ENCODE measurements around the gene C4BPB. TPM values are rescaled to one million over a fixed set of nuclear protein-coding genes. Genes with fewer than 3 reads are reported as not detected.

The C4BPB gene
- total RNA-seq, 4 donors from 2014 or later: not detected

GRCh38 chr1:207081806-207082205 is 6.9 kb upstream of the C4BPB start:
- Histone ChIP-seq H3K9me3 (no peaks in the 10 kb centered on the region), H3K4me1 (peaks cover 0 to 4% of the 10 kb centered on the region in 2 donors), H3K27me3 (no peaks in the 10 kb centered on the region), H3K27ac (no peak overlapping the region), H3K4me3 (replicated peaks in 1 of 3) (no peak overlapping the region), H3K36me3 (peaks cover 0 to 6% of the 10 kb centered on the region in 2 donors)
- no peak for TF ChIP-seq POLR2A (IDR thresholded peaks at IDR 0.05)
- no peak for TF ChIP-seq CTCF (IDR thresholded peaks at IDR 0.05)
- DNase-seq: no peak
- intact Hi-C loops (cut with DNase I): loop anchor here (5.0 kb wide), 1 partner anchor 325 kb away; no protein-coding TSS in a partner anchor
- 93 to 96% methylated on average over 2 of the region's 2 CpGs for WGBS, 2 donors

- intact Hi-C loops (cut with DNase I): loop anchor here (5.0 kb wide), 1 partner anchor 323 kb away; no protein-coding TSS in a partner anchor
- Histone ChIP-seq H3K9me3 (no peaks in the 10 kb centered on the region), H3K27ac (no peak overlapping the region), H3K27me3 (no peaks in the 10 kb centered on the region), H3K36me3 (peaks cover 0 to 6% of the 10 kb centered on the region in 2 donors), H3K4me3 (replicated peaks in 1 of 3) (no peak overlapping the region), H3K4me1 (no peaks in the 10 kb centered on the region)
- no peak for DNase-seq
- WGBS, 2 donors: 68 to 75% methylated on average over 2 of the region's 2 CpGs
- no peak for TF ChIP-seq POLR2A (IDR thresholded peaks at IDR 0.05)
- no peak for TF ChIP-seq CTCF (IDR thresholded peaks at IDR 0.05)
These were observed 4.4 kb upstream of the C4BPB start for GRCh38 chr1:207084232-207084631.

GRCh38 chr1:207084701-207085180 is 3.9 kb upstream of the C4BPB start:
- TF ChIP-seq CTCF (IDR thresholded peaks at IDR 0.05): peak; percentile 32 to 79 (median 66)
- no peak for TF ChIP-seq POLR2A (IDR thresholded peaks at IDR 0.05)
- intact Hi-C loops (cut with DNase I): loop anchor here (5.0 kb wide), 1 partner anchor 323 kb away; no protein-coding TSS in a partner anchor
- Histone ChIP-seq H3K9me3 (no peaks in the 10 kb centered on the region), H3K27ac (no peak overlapping the region), H3K36me3 (peaks cover 0 to under 1% of the 10 kb centered on the region in 2 donors), H3K4me1 (no peaks in the 10 kb centered on the region), H3K27me3 (no peaks in the 10 kb centered on the region), H3K4me3 (replicated peaks in 1 of 3) (no peak overlapping the region)
- peak; percentile 61 to 65 for DNase-seq
- 26% methylated on average over 8 of the region's 8 CpGs for WGBS, 2 donors

- WGBS, 2 donors: 74 to 78% methylated on average over 3 of the region's 3 CpGs
- no peak for DNase-seq
- no peaks in the 10 kb centered on the region for H3K4me1 ChIP-seq
- no peaks in the 10 kb centered on the region for H3K9me3 ChIP-seq
- H3K4me3 ChIP-seq (replicated peaks in 1 of 3): no peak overlapping the region
- intact Hi-C loops (cut with DNase I): no loop called here
- TF ChIP-seq POLR2A (IDR thresholded peaks at IDR 0.05) (no peak), CTCF (IDR thresholded peaks at IDR 0.05) (no peak)
- H3K27ac ChIP-seq: no peak overlapping the region
- H3K27me3 ChIP-seq: no peaks in the 10 kb centered on the region
- H3K36me3 ChIP-seq: no peaks in the 10 kb centered on the region
These were observed 2.8 kb upstream of the C4BPB start for GRCh38 chr1:207085887-207086286.

- Histone ChIP-seq H3K27me3 (no peaks in the 10 kb centered on the region), H3K4me1 (no peaks in the 10 kb centered on the region), H3K27ac (no peak overlapping the region), H3K9me3 (no peaks in the 10 kb centered on the region), H3K4me3 (replicated peaks in 1 of 3) (no peak overlapping the region), H3K36me3 (no peaks in the 10 kb centered on the region)
- 85 to 89% methylated on average over 2 of the region's 2 CpGs for WGBS, 2 donors
- no peak for TF ChIP-seq CTCF (IDR thresholded peaks at IDR 0.05)
- TF ChIP-seq POLR2A (IDR thresholded peaks at IDR 0.05): no peak
- DNase-seq: no peak
- intact Hi-C loops (cut with DNase I): no loop called here
These were observed 499 bp upstream of the C4BPB start for GRCh38 chr1:207088161-207088560.
